Fibroblast of skin of back (primary cell): ENCODE data around the gene GP1BA.

Source experiments
- DNase-seq: peaks from one replicate; pipeline ENCODE4 v3.0.0-alpha.2; 2013

GP1BA gene

GRCh38 chr17:4978726-4979125, 46.6 kb downstream of the GP1BA start:
- DNase-seq, result no peak

- DNase-seq, result peak; percentile 65
Observed at GRCh38 chr17:4980644-4981216, 48.7 kb downstream of the GP1BA start.

- no peak for DNase-seq
Observed at GRCh38 chr17:4982305-4982704, 50.2 kb downstream of the GP1BA start.
